GM12872 (cell line): ENCODE results near the gene CCL11.

Experiments
- CTCF ChIP-seq: IDR thresholded peaks from 3 replicates; pipeline ENCODE4 v1.5.1; 2011; ENCODE audit warnings: low read depth, mild to moderate bottlenecking, low read length, moderate library complexity; ENCODE audit not compliant: insufficient read depth

CCL11 gene

DNA sequence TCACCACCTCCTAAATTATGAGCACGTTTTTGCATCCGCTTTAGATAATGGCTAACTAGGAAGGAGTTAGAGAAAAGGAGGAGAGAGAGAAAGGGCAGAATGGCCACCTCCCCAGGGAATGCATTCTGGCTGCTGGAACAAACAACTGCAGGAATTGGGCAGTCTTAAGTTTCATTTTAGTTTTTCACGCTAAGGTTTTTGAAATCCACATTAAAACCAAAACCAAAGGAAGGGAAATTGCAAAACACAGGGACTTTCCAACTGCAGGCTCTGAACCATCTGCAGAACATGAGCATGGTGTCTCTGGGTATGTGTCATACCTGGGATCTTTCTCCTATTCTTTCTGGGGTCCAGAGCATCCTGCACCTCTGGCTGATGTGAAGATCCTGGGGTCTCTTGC is 21.6 kb downstream of the CCL11 start:
- no peak for TF ChIP-seq CTCF

GRCh38 chr17:34308371-34308770 is 22.8 kb downstream of the CCL11 start:
- TF ChIP-seq CTCF = no peak

DNA sequence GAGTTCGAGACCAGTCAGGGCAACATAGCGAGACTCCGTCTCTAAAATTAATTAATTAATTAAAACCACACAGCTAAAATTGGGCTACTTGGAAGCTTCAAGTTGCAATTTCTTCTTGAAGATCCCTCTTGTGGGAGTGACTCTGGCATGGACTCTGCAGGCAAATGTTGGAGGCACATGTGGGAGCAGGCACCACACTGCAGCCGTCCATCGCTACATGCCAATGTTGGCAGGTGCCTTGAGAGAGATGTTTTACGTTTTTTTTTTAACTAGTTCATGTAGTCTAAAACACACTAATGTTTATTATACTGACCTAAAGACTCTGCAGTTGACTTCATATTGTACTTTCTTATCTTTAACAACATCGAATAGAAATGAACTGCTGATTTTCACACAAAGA is 25.7 kb downstream of the CCL11 start:
- no peak for TF ChIP-seq CTCF

DNA sequence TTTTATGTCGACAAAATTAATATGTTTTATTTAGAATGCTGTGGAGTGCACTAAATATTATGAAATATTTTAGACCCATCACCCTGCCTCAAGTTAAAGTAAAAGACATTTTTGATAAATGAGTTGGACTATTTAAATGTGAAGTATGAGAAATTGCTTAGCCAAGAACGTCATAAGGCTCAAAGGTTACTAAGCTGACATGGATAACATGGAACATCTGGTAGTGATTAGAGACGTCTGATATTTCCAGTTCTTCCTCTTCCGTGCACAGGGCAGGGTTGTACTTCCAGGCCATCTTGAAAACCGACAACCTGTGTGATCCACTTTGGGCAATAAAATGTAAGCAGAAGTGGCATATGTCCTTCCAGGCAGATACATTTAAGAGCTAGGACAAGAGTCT is 26.5 kb downstream of the CCL11 start:
- TF ChIP-seq CTCF = no peak

GRCh38 chr17:34313164-34313563 is 27.6 kb downstream of the CCL11 start:
- TF ChIP-seq CTCF = no peak

DNA sequence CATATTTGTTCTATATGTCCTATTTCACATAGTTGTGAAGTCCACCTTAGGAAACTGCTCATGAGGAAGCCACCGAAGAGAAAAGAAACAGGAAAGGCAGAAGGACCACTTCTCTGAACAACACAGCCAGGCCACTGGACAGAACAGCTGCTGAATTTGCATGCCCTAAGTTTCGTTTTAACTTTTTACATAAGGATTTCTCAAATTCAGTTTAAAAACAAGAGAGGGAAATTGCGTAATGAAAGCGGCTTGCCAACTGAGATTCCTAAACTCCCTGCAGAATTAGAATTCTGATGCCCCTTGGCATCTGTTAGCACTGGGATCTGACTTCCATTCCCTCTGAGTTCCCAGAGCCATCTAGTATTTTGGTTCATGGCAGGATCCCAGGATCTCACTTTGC is 28.7 kb downstream of the CCL11 start:
- TF ChIP-seq CTCF = no peak

DNA sequence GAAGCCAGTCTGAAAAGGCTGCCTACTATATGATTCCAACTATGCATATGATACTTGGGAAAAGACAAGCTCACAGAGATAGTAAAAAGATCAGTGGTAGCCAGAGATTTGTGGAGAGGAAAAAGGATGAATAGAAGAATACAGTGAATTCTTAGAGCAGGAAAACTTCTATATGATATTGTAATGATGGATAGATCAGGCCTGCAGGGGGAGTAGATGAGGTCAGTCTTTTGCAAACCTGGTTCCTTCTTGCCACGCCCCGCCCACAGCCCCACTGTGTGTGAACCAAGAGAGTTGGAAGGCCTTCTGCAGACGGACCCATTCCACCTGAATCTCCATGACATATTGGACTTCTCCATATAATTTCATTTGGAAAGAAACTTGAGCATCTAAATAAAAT is 32.9 kb downstream of the CCL11 start:
- peak; percentile 39; the same call in 2 of the 3 replicates for TF ChIP-seq CTCF

DNA sequence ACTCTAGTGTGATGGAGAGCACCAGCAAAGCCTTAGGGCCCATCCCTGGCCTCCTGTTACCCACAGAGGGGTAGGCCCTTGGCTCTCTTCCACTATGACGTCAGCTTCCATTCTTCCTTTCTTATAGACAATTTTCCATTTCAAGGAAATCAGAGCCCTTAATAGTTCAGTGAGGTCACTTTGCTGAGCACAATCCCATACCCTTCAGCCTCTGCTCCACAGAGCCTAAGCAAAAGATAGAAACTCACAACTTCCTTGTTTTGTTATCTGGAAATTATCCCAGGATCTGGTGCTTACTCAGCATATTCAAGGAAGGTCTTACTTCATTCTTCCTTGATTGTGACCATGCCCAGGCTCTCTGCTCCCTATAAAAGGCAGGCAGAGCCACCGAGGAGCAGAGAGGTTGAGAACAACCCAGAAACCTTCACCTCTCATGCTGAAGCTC is 33.5 kb downstream of the CCL11 start, which contains the start of gene CCL8:
Gene CCL8, plus strand, starts transcription at position 397 of the 445 bp plus-strand sequence. CDS start 67 bp downstream, outside the sequence.
- TF ChIP-seq CTCF = no peak
